Measurements from ENCODE around the gene RELA. TPM values are rescaled to one million over a fixed set of nuclear protein-coding genes. Genes with fewer than 3 reads are reported as not detected.
A peak's percentile ranks its signal among the peaks of the same experiment; 100 is the strongest.

RELA gene
- total and polyA plus RNA-seq, 2 of the 13 experiments (the other 11 are each of a cell fraction or from before 2014, with no cell fraction given), result 21.4 to 40.5 TPM

DNA sequence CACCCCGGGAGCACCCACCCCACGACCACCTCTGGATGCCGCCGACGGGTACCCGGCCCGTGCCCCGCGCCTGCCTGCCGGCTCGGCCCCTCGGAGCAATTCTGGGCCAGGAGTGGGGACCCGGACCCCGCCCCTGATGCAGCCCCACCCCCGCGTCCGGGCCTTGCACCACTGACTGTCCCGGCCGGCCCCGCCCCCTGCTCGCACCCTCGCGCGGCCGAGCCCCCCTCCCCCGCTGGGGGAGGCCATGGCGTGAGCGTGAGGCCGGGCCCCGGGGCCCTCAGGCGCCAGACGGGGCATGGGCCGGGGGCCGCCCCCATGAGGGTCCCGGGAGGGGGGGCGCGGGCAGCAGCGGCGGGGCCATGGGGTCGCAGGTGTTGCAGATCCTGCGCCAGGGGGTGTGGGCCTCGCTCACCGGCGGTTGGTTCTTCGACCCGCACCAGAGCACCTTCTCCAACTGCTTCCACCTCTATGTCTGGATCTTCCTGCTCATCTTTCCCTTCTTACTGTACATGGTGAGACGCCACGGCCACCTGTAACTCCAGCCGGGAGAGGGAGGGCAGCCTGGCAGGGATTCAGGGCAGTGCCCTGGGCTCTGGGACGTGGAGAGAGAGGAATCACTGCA, 46.7 kb downstream of the RELA start (continued):
- no peak for TF ChIP-seq ZNF816 (CRISPR knock-in tag; IDR thresholded peaks at IDR 0.05; ENCODE audit: borderline replicate concordance)
- TF ChIP-seq, protein P1, sequence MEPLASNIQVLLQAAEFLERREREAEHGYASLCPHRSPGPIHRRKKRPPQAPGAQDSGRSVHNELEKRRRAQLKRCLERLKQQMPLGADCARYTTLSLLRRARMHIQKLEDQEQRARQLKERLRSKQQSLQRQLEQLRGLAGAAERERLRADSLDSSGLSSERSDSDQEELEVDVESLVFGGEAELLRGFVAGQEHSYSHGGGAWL (CRISPR knock-in tag; IDR thresholded peaks at IDR 0.05), result peak; percentile 27; the same call in 1 of the 2 replicates
- TF ChIP-seq ZNF333 (CRISPR knock-in tag; IDR thresholded peaks at IDR 0.05; ENCODE audit: borderline replicate concordance), result 0 out of 2 replicates have a peak, but pooled peaks have one; percentile 47
- TF ChIP-seq SUZ12 (IDR thresholded peaks at IDR 0.05; ENCODE audit: low read depth, low read length), result no peak
- peak; percentile 70; the same call in 1 of the 2 replicates for TF ChIP-seq ZNF546 (CRISPR knock-in tag; conservative IDR thresholded peaks at IDR 0.05)
- TF ChIP-seq CREM (IDR thresholded peaks at IDR 0.05), result no peak
- no peak for TF ChIP-seq CREM (CRISPR knock-in tag; IDR thresholded peaks at IDR 0.05)
- TF ChIP-seq STAG1 (CRISPR knock-in tag; IDR thresholded peaks at IDR 0.05), result no peak
- TF ChIP-seq ASH2L (IDR thresholded peaks at IDR 0.05; ENCODE audit: insufficient read length, low read depth, low read length), result peak; percentile 29
- peak; percentile 55 for TF ChIP-seq ZFX (CRISPR knock-in tag; IDR thresholded peaks at IDR 0.05; ENCODE audit: low read depth)
- 0 out of 2 replicates have a peak, but pooled peaks have one; percentile 52 for TF ChIP-seq ZNF709 (CRISPR knock-in tag; IDR thresholded peaks at IDR 0.05)
- peak; percentile 76; the same call in 1 of the 2 replicates for TF ChIP-seq ESRRA (CRISPR knock-in tag; IDR thresholded peaks at IDR 0.05; ENCODE audit: low read depth)
- 0 out of 2 replicates have a peak, but pooled peaks have one; percentile 69 for TF ChIP-seq ARID2 (CRISPR knock-in tag; IDR thresholded peaks at IDR 0.05; ENCODE audit: borderline replicate concordance)
- TF ChIP-seq TAF1 (CRISPR knock-in tag; IDR thresholded peaks at IDR 0.05), result peak; percentile 45; the same call in 1 of the 2 replicates
- TF ChIP-seq ZNF235 (CRISPR knock-in tag; IDR thresholded peaks at IDR 0.05; ENCODE audit: borderline replicate concordance), result 0 out of 2 replicates have a peak, but pooled peaks have one; percentile 52
- TF ChIP-seq NFE2L1 (CRISPR knock-in tag; IDR thresholded peaks at IDR 0.05; ENCODE audit: borderline replicate concordance), result no peak
- TF ChIP-seq POLR2G (IDR thresholded peaks at IDR 0.05; ENCODE audit: low read depth, low read length), result peak; percentile 65
- TF ChIP-seq SRY (CRISPR knock-in tag; IDR thresholded peaks at IDR 0.05), result 0 out of 2 replicates have a peak, but pooled peaks have one; percentile 26
- TF ChIP-seq KLF16 (CRISPR knock-in tag; IDR thresholded peaks at IDR 0.05), result peak in 1 of 2 experiments; percentile 15; a peak in 2 of 4 replicates
- no peak for TF ChIP-seq MED1 (CRISPR knock-in tag; IDR thresholded peaks at IDR 0.05)
- no peak for TF ChIP-seq KDM2A (CRISPR knock-in tag; IDR thresholded peaks at IDR 0.05; ENCODE audit: borderline replicate concordance, low read depth)
- TF ChIP-seq TARDBP (CRISPR knock-in tag; IDR thresholded peaks at IDR 0.05), result 0 out of 2 replicates have a peak, but pooled peaks have one; percentile 39
- peak; percentile 13; the same call in 1 of the 2 replicates for TF ChIP-seq PHF8 (CRISPR knock-in tag; IDR thresholded peaks at IDR 0.05)
- TF ChIP-seq, protein P2, sequence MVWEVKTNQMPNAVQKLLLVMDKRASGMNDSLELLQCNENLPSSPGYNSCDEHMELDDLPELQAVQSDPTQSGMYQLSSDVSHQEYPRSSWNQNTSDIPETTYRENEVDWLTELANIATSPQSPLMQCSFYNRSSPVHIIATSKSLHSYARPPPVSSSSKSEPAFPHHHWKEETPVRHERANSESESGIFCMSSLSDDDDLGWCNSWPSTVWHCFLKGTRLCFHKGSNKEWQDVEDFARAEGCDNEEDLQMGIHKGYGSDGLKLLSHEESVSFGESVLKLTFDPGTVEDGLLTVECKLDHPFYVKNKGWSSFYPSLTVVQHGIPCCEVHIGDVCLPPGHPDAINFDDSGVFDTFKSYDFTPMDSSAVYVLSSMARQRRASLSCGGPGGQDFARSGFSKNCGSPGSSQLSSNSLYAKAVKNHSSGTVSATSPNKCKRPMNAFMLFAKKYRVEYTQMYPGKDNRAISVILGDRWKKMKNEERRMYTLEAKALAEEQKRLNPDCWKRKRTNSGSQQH (CRISPR knock-in tag; IDR thresholded peaks at IDR 0.05; ENCODE audit: low read depth), result 0 out of 2 replicates have a peak, but pooled peaks have one; percentile 41
- no peak for TF ChIP-seq MTA3 (CRISPR knock-in tag; IDR thresholded peaks at IDR 0.05)
- TF ChIP-seq ZFY (CRISPR knock-in tag; IDR thresholded peaks at IDR 0.05), result peak; percentile 58; the same call in 1 of the 2 replicates
- TF ChIP-seq, protein P3, sequence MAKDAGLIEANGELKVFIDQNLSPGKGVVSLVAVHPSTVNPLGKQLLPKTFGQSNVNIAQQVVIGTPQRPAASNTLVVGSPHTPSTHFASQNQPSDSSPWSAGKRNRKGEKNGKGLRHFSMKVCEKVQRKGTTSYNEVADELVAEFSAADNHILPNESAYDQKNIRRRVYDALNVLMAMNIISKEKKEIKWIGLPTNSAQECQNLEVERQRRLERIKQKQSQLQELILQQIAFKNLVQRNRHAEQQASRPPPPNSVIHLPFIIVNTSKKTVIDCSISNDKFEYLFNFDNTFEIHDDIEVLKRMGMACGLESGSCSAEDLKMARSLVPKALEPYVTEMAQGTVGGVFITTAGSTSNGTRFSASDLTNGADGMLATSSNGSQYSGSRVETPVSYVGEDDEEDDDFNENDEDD (CRISPR knock-in tag; IDR thresholded peaks at IDR 0.05; ENCODE audit: borderline replicate concordance), result 0 out of 2 replicates have a peak, but pooled peaks have one; percentile 10
- TF ChIP-seq RBFOX2 (IDR thresholded peaks at IDR 0.05; ENCODE audit: low read depth, low read length), result peak; percentile 81

Data from HepG2 (cell line).